Panc1 (cell line): ENCODE data around the gene GREB1L. TPM values are rescaled to one million over a fixed set of nuclear protein-coding genes. Genes with fewer than 3 reads are reported as not detected.

ENCODE experiments used
- ATAC-seq: fragments of 200-7000 bp; cut with Tn5 transposase; 2 replicates; pipeline ENCODE4 v1.9.1; 2020; ENCODE audit warnings: mild to moderate bottlenecking, moderate library complexity
- BruUV-seq: library from RNA; stranded (reverse); fragments of 400-500 nt; replicated peaks from 2 replicates; lab custom pipeline; 2021; lab: Mats Ljungman, UMichigan
- CTCF ChIA-PET: fragments of 300-600 bp; sonication (Branson Sonifier 250); formaldehyde crosslinking; loops from one replicate; lab custom pipeline; 2022; ENCODE audit warnings: antibody characterized with exemption; lab: Charles Lee
- POLR2A ChIA-PET: fragments of 300-600 bp; sonication (Branson Sonifier 250); formaldehyde crosslinking; loops from one replicate; lab custom pipeline; 2022; ENCODE audit warnings: antibody characterized with exemption; lab: Charles Lee
- DNase-seq: peaks from one replicate; pipeline ENCODE4 v3.0.0-alpha.2; 2010; ENCODE audit warnings: low read depth, low spot score
- H3K27ac ChIP-seq: 2 replicates; pipeline ENCODE4 v1.5.1; 2011; ENCODE audit warnings: mild to moderate bottlenecking, low read length, inconsistent platforms
- H3K27me3 ChIP-seq: fragments of 200-500 bp; sonication (Bioruptor generic); 2 replicates; pipeline ENCODE4 v1.6.0; 2014; ENCODE audit warnings: low read length, inconsistent platforms; ENCODE audit not compliant: control insufficient read depth, insufficient read depth
- H3K36me3 ChIP-seq: fragments of 200-500 bp; sonication (Bioruptor generic); 2 replicates; pipeline ENCODE4 v1.5.1; 2014; ENCODE audit warnings: inconsistent platforms, mild to moderate bottlenecking, low read length, moderate library complexity; ENCODE audit not compliant: control insufficient read depth, insufficient read depth
- H3K4me1 ChIP-seq: 2 replicates; pipeline ENCODE4 v1.5.1; 2011; ENCODE audit warnings: inconsistent platforms, mild to moderate bottlenecking, low read length, moderate library complexity; ENCODE audit not compliant: control insufficient read depth, insufficient read depth
- H3K4me3 ChIP-seq, 2 experiments: 2 replicates each; pipeline ENCODE4 v1.5.1; 2011 to 2012; ENCODE audit warnings: low read depth in 2 of 2, low read length in 2 of 2, mild to moderate bottlenecking in 2 of 2, inconsistent platforms in 1 of 2, moderate library complexity in 1 of 2
- H3K9me3 ChIP-seq: fragments of 200-500 bp; sonication (Bioruptor generic); 2 replicates; pipeline ENCODE4 v1.5.1; 2014; ENCODE audit warnings: low read depth, mild to moderate bottlenecking, inconsistent platforms, low read length, moderate library complexity; ENCODE audit not compliant: control insufficient read depth, insufficient read depth
- POLR2AphosphoS5 ChIP-seq: IDR thresholded peaks from 2 replicates; pipeline ENCODE4 v1.6.1; 2012; ENCODE audit warnings: mild to moderate bottlenecking, low read depth, low read length, moderate library complexity
- SIN3A ChIP-seq: IDR thresholded peaks from 2 replicates; pipeline ENCODE4 v1.6.1; 2012; ENCODE audit warnings: low read depth, mild to moderate bottlenecking, low read length, moderate library complexity, borderline replicate concordance; ENCODE audit not compliant: insufficient read depth
- TCF7L2 ChIP-seq: IDR thresholded peaks from 2 replicates; pipeline ENCODE4 v1.6.1; 2011; ENCODE audit warnings: mild to moderate bottlenecking, low read depth, low read length, inconsistent platforms
- in situ Hi-C: cut with HindIII; loops from 2 replicates; pipeline ENCODE4 v1.10.0; 2016; ENCODE audit warnings: low sequenced_read_pairs, low pct_unique_long_range_greater_than_20kb
- intact Hi-C: fragments of 100-400 bp; cut with micrococcal nuclease; formaldehyde crosslinking; loops from one replicate; pipeline ENCODE4 v1.10.0; 2022; ENCODE audit not compliant: unreplicated experiment
- total RNA-seq: library from RNA; stranded (reverse); gene quantifications from one replicate; pipeline ENCODE4 v1.2.1, GENCODE V29; 2021; ENCODE audit not compliant: unreplicated experiment
- TF ChIP-seq, protein P1 (sequence below), 2 experiments: IDR thresholded peaks; 2 replicates each; pipeline ENCODE4 v1.6.1; 2011 to 2012; ENCODE audit warnings: low read depth in 2 of 2, control low read depth in 1 of 2, low read length in 1 of 2, mild to moderate bottlenecking in 1 of 2, moderate library complexity in 1 of 2; ENCODE audit not compliant: insufficient read depth in 1 of 2
- TF ChIP-seq, protein P2 (sequence below): fragments of 450-650 bp; IDR thresholded peaks from 2 replicates; pipeline ENCODE4 v1.5.1; 2017; ENCODE audit warnings: mild to moderate bottlenecking

The GREB1L gene
- total RNA-seq, 1 experiment from 2014 or later: 11.0 TPM

DNA sequence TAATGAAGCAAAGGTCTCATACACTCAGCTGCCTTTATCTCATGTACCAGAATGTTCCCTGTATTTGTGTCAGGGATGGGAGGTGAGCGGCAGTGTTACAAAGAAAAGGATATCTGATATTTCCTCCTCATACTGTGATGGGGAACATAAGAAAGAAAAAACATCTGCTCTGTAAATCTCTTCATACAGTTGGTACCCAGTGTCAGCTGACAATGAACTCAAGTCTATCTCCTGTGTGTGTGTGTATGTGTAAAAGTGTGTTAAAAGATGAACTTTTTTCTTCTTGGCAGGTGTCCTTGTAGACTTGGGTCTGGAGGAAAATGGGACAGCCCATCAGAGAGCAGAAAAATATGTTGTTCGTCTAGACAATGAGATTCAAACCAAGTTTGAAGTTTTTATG, 230.7 kb downstream of the GREB1L start:
- no TSS peak for BruUV-seq
- DNase-seq: no peak
- in situ Hi-C loops: no loop called here

DNA sequence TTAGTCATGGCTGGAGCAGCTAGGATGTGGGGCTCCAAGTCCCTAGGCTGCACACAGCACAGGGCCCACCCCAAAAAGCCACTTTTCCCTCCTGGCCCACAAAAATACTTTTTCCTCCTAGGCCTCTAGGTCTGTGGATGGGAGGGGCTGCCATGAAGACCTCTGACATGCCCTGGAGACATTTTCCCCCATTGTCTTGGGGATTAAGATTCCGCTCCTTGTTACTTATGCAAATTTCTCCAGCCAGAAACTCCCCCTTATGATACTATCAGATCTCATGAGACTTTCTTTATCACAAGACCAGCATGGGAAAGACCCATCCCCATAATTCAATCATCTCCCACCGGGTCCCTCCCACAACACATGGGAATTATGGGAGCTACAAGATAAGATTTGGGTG, 232.6 kb downstream of the GREB1L start:
- intact Hi-C loops (no loop called here), in situ Hi-C loops (no loop called here)
- DNase-seq: no peak
- Histone ChIP-seq H3K36me3 (no peaks in the 10 kb centered on the region), H3K9me3 (no peaks in the 10 kb centered on the region), H3K27ac (no peak overlapping the region), H3K4me1 (no peaks in the 10 kb centered on the region), H3K4me3 (no peak overlapping the region), H3K27me3 (no peaks in the 10 kb centered on the region)
- CTCF ChIA-PET: no interaction called here
- no peak for ATAC-seq
- no TSS peak for BruUV-seq
- no peak for TF ChIP-seq POLR2AphosphoS5
- TF ChIP-seq, protein P1, sequence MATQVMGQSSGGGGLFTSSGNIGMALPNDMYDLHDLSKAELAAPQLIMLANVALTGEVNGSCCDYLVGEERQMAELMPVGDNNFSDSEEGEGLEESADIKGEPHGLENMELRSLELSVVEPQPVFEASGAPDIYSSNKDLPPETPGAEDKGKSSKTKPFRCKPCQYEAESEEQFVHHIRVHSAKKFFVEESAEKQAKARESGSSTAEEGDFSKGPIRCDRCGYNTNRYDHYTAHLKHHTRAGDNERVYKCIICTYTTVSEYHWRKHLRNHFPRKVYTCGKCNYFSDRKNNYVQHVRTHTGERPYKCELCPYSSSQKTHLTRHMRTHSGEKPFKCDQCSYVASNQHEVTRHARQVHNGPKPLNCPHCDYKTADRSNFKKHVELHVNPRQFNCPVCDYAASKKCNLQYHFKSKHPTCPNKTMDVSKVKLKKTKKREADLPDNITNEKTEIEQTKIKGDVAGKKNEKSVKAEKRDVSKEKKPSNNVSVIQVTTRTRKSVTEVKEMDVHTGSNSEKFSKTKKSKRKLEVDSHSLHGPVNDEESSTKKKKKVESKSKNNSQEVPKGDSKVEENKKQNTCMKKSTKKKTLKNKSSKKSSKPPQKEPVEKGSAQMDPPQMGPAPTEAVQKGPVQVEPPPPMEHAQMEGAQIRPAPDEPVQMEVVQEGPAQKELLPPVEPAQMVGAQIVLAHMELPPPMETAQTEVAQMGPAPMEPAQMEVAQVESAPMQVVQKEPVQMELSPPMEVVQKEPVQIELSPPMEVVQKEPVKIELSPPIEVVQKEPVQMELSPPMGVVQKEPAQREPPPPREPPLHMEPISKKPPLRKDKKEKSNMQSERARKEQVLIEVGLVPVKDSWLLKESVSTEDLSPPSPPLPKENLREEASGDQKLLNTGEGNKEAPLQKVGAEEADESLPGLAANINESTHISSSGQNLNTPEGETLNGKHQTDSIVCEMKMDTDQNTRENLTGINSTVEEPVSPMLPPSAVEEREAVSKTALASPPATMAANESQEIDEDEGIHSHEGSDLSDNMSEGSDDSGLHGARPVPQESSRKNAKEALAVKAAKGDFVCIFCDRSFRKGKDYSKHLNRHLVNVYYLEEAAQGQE (IDR thresholded peaks at IDR 0.05; ENCODE audit: insufficient read depth in 1 of 2, low read depth in 2 of 2, low read length in 1 of 2): no peak
- TF ChIP-seq TCF7L2: no peak
- TF ChIP-seq SIN3A: no peak
- TF ChIP-seq, protein P2, sequence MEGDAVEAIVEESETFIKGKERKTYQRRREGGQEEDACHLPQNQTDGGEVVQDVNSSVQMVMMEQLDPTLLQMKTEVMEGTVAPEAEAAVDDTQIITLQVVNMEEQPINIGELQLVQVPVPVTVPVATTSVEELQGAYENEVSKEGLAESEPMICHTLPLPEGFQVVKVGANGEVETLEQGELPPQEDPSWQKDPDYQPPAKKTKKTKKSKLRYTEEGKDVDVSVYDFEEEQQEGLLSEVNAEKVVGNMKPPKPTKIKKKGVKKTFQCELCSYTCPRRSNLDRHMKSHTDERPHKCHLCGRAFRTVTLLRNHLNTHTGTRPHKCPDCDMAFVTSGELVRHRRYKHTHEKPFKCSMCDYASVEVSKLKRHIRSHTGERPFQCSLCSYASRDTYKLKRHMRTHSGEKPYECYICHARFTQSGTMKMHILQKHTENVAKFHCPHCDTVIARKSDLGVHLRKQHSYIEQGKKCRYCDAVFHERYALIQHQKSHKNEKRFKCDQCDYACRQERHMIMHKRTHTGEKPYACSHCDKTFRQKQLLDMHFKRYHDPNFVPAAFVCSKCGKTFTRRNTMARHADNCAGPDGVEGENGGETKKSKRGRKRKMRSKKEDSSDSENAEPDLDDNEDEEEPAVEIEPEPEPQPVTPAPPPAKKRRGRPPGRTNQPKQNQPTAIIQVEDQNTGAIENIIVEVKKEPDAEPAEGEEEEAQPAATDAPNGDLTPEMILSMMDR: no peak
- POLR2A ChIA-PET: no interaction called here

More for the DNA sequence above, 230.7 kb downstream of the GREB1L start:
- ATAC-seq: no peak
- H3K9me3 ChIP-seq: no peaks in the 10 kb centered on the region
- no peak overlapping the region for H3K4me3 ChIP-seq
- CTCF ChIA-PET: no interaction called here
- POLR2A ChIA-PET: interaction anchor here (0.7 kb wide), 1 partner anchor 376 kb away, joined by 3 read pairs; no protein-coding TSS in a partner anchor
- H3K27ac ChIP-seq: no peak overlapping the region
- no peaks in the 10 kb centered on the region for H3K4me1 ChIP-seq
- H3K27me3 ChIP-seq: no peaks in the 10 kb centered on the region
- H3K36me3 ChIP-seq: no peaks in the 10 kb centered on the region
- no peak for TF ChIP-seq POLR2AphosphoS5
- TF ChIP-seq, protein P1 (IDR thresholded peaks at IDR 0.05; ENCODE audit: insufficient read depth in 1 of 2, low read depth in 2 of 2, low read length in 1 of 2): no peak
- no peak for TF ChIP-seq TCF7L2
- TF ChIP-seq, protein P2: no peak
- no peak for TF ChIP-seq SIN3A
- intact Hi-C loops: no loop called here
